Upper lobe of left lung (tissue), 4 donors: ENCODE measurements around the gene CLEC19A.

ENCODE experiments used
- CTCF ChIP-seq, 6 experiments: fragments of 450-650 bp in 4 of 6; fragments of 200-600 bp in 2 of 6; sonication (generic) in 2 of 6; IDR thresholded peaks; one replicate each; pipeline ENCODE4 v1.5.1; 2016 to 2019; ENCODE audit warnings: antibody characterized with exemption in 6 of 6
- EP300 ChIP-seq, 4 donors: sonication (generic); formaldehyde crosslinking; IDR thresholded peaks; one replicate each; pipeline ENCODE4 v1.5.1; 2017; ENCODE audit warnings: antibody characterized with exemption in 4 of 4, control low read depth in 2 of 4
- POLR2A ChIP-seq, 4 donors: fragments of 450-650 bp; IDR thresholded peaks; one replicate each; pipeline ENCODE4 v1.5.1; 2016 to 2017; ENCODE audit warnings: antibody characterized with exemption in 4 of 4, mild to moderate bottlenecking in 2 of 4
- POLR2AphosphoS5 ChIP-seq, 2 donors: sonication (generic); formaldehyde crosslinking; IDR thresholded peaks; one replicate each; pipeline ENCODE4 v1.5.1; 2017; ENCODE audit warnings: antibody characterized with exemption in 2 of 2

GRCh38 chr16:19238406-19238805, 47.1 kb upstream of the CLEC19A start:
- no peak for TF ChIP-seq CTCF (IDR thresholded peaks at IDR 0.05)
- TF ChIP-seq EP300 (IDR thresholded peaks at IDR 0.05) = no peak
- TF ChIP-seq POLR2AphosphoS5 (IDR thresholded peaks at IDR 0.05) = no peak
- TF ChIP-seq POLR2A (IDR thresholded peaks at IDR 0.05) = no peak
